WTC11 (cell line): ENCODE results near the gene ZFP91. TPM values are rescaled to one million over a fixed set of nuclear protein-coding genes. Genes with fewer than 3 reads are reported as not detected.

Experiments used
- ATAC-seq: fragments of 200-7000 bp; cut with Tn5 transposase; 2 replicates; pipeline ENCODE4 v1.10.0; 2021; ENCODE audit warnings: mild to moderate bottlenecking, moderate library complexity
- CTCF ChIA-PET: fragments of 300-600 bp; sonication (Branson Sonifier 250); formaldehyde crosslinking; loops from one replicate; lab custom pipeline; 2021; ENCODE audit warnings: antibody characterized with exemption; lab: Charles Lee
- POLR2A ChIA-PET: fragments of 350-600 bp; sonication (Branson Sonifier 250); formaldehyde crosslinking; loops from one replicate; lab custom pipeline; 2021; ENCODE audit warnings: antibody characterized with exemption; lab: Charles Lee
- DNase-seq: peaks from one replicate; pipeline ENCODE4 v3.0.0; 2021; ENCODE audit warnings: low spot score
- H3K27ac Mint-ChIP-seq: 2 replicates; pipeline ENCODE4 v1.8.0; 2021; ENCODE audit warnings: mixed read lengths
- H3K27me3 Mint-ChIP-seq: 2 replicates; pipeline ENCODE4 v1.8.0; 2021; ENCODE audit warnings: low read depth, mild to moderate bottlenecking, moderate library complexity, mixed read lengths
- H3K36me3 Mint-ChIP-seq: 2 replicates; pipeline ENCODE4 v1.8.0; 2021; ENCODE audit warnings: mixed read lengths
- H3K4me1 Mint-ChIP-seq: 2 replicates; pipeline ENCODE4 v1.8.0; 2022; ENCODE audit warnings: mixed read lengths
- H3K4me3 Mint-ChIP-seq: 2 replicates; pipeline ENCODE4 v1.8.0; 2021; ENCODE audit warnings: mild to moderate bottlenecking, moderate library complexity, mixed read lengths
- H3K9me3 Mint-ChIP-seq: 2 replicates; pipeline ENCODE4 v1.8.0; 2021; ENCODE audit warnings: mixed read lengths
- ARID4B ChIP-seq: sonication (generic); formaldehyde crosslinking; IDR thresholded peaks from 2 replicates; pipeline ENCODE4 v1.8.0; 2023; ENCODE audit warnings: missing genetic modification reagents, mild to moderate bottlenecking, borderline replicate concordance
- ATF2 ChIP-seq: sonication (generic); formaldehyde crosslinking; IDR thresholded peaks from 2 replicates; pipeline ENCODE4 v1.8.1; 2022; ENCODE audit warnings: low read depth, missing genetic modification reagents, borderline replicate concordance
- E2F4 ChIP-seq: sonication (generic); formaldehyde crosslinking; IDR thresholded peaks from 2 replicates; pipeline ENCODE4 v1.8.1; 2022; ENCODE audit warnings: low read depth, mild to moderate bottlenecking, moderate library complexity, missing genetic modification reagents, borderline replicate concordance
- ELF4 ChIP-seq: sonication (generic); formaldehyde crosslinking; IDR thresholded peaks from 2 replicates; pipeline ENCODE4 v1.8.1; 2022; ENCODE audit warnings: low read depth, mild to moderate bottlenecking, moderate library complexity, missing genetic modification reagents
- GABPB1 ChIP-seq: sonication (generic); formaldehyde crosslinking; IDR thresholded peaks from 2 replicates; pipeline ENCODE4 v1.8.1; 2023; ENCODE audit warnings: mild to moderate bottlenecking, missing genetic modification reagents
- HMGXB4 ChIP-seq: sonication (generic); formaldehyde crosslinking; IDR thresholded peaks from 2 replicates; pipeline ENCODE4 v1.8.1; 2023; ENCODE audit warnings: mild to moderate bottlenecking, moderate library complexity, missing genetic modification reagents
- IRF1 ChIP-seq: sonication (generic); formaldehyde crosslinking; IDR thresholded peaks from 2 replicates; pipeline ENCODE4 v1.8.0; 2023; ENCODE audit warnings: missing genetic modification reagents
- PRDM15 ChIP-seq: sonication (generic); formaldehyde crosslinking; IDR thresholded peaks from 2 replicates; pipeline ENCODE4 v1.8.0; 2022; ENCODE audit warnings: missing genetic modification reagents
- PREB ChIP-seq: sonication (generic); formaldehyde crosslinking; IDR thresholded peaks from 2 replicates; pipeline ENCODE4 v1.8.1; 2022; ENCODE audit warnings: mild to moderate bottlenecking, missing genetic modification reagents, moderate library complexity, borderline replicate concordance
- TCF7 ChIP-seq: sonication (generic); formaldehyde crosslinking; IDR thresholded peaks from 2 replicates; pipeline ENCODE4 v1.8.0; 2022; ENCODE audit warnings: mild to moderate bottlenecking, low read depth, missing genetic modification reagents, moderate library complexity
- ZNF512 ChIP-seq: sonication (generic); formaldehyde crosslinking; IDR thresholded peaks from 2 replicates; pipeline ENCODE4 v1.8.1; 2022; ENCODE audit warnings: missing genetic modification reagents, borderline replicate concordance
- ZSCAN18 ChIP-seq: fragments of 250-450 bp; sonication (Bioruptor Pico); IDR thresholded peaks from 2 replicates; pipeline ENCODE4 v2.1.2; 2022; ENCODE audit warnings: mild to moderate bottlenecking, moderate library complexity
- total RNA-seq: library from RNA; stranded (reverse); gene quantifications from 3 replicates; pipeline ENCODE4 v1.2.3, GENCODE V29; 2021

ZFP91 gene
- total RNA-seq, 1 experiment from 2014 or later, result 28.1 TPM

GRCh38 chr11:58577555-58578135 lies 1.2 kb upstream of the ZFP91 start:
- ATAC-seq, result peak; percentile 42
- TF ChIP-seq PRDM15 (CRISPR knock-in tag) (no peak), TCF7 (CRISPR knock-in tag) (no peak), ZSCAN18 (CRISPR knock-in tag) (no peak), ARID4B (CRISPR knock-in tag) (0 out of 2 replicates have a peak, but pooled peaks have one; percentile 29), E2F4 (CRISPR knock-in tag) (no peak), ZNF512 (CRISPR knock-in tag) (no peak), PREB (no peak), ATF2 (no peak), ELF4 (CRISPR knock-in tag) (no peak), IRF1 (no peak), GABPB1 (CRISPR knock-in tag) (0 out of 2 replicates have a peak, but pooled peaks have one; percentile 33), HMGXB4 (CRISPR knock-in tag) (no peak)
- ChIA-PET CTCF (interaction anchor here (0.7 to 3.9 kb wide), 9 partner anchors 10 to 609 kb away, joined by 3 to 37 read pairs (median 6); no protein-coding TSS in a partner anchor), POLR2A (no interaction called here)
- Mint-ChIP-seq H3K9me3 (no peaks in the 10 kb centered on the region), H3K36me3 (peaks cover 2% of the 10 kb centered on the region; the same call in 1 of the 2 replicates), H3K4me1 (peaks cover 34% of the 10 kb centered on the region), H3K27me3 (no peaks in the 10 kb centered on the region), H3K4me3 (peak overlapping the region; percentile 96), H3K27ac (peak overlapping the region; percentile 100)
- DNase-seq, result no peak
